ENCODE results near the gene CEP152. TPM values are rescaled to one million over a fixed set of nuclear protein-coding genes. Genes with fewer than 3 reads are reported as not detected.

CEP152 gene
- total RNA-seq, 1 experiment from 2014 or later = 27.1 TPM

DNA sequence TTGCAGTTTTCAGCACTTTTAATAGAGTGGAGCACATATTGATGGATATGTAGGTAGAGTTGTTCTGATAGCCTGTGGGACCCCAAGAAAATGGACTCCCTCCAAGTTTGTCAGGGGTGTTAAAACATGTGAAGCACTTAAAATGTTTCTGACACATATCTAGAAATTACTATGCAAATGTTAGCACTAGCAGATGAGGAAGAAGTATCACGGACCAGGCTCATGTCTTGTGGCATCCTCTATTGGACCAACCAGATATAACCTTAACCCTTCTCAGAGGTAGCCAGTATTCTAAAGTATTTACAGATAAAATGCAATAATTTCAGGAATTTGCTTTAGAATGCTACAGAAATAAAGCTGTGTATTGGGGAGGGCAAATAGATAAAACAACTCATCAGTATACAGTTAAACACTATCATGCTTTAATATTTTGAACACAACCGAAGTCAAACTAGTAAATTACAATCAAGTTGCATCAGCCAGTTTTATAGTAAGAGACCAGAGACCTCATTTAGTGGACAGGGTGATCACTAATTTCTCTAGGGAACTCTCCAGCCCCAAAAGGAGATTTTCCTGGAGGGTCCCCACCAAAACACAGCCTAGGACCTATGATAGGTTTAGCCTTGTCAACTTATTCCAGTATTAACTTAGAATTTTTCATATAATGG lies 108.2 kb downstream of the CEP152 start:
- Mint-ChIP-seq H3K4me1 (ENCODE audit: low read depth, unreplicated experiment) (no peaks in the 10 kb centered on the region), H3K36me3 (ENCODE audit: insufficient read depth, unreplicated experiment) (no peaks in the 10 kb centered on the region), H3K27me3 (ENCODE audit: unreplicated experiment) (no peaks in the 10 kb centered on the region), H3K27ac (ENCODE audit: unreplicated experiment) (no peak overlapping the region), H3K4me3 (ENCODE audit: low read depth, unreplicated experiment) (no peak overlapping the region), H3K9me3 (ENCODE audit: low read depth, unreplicated experiment) (no peaks in the 10 kb centered on the region)
- intact Hi-C loops (cut with micrococcal nuclease; ENCODE audit: unreplicated experiment) = no loop called here
- no peak for DNase-seq
- TF ChIP-seq, protein P1, sequence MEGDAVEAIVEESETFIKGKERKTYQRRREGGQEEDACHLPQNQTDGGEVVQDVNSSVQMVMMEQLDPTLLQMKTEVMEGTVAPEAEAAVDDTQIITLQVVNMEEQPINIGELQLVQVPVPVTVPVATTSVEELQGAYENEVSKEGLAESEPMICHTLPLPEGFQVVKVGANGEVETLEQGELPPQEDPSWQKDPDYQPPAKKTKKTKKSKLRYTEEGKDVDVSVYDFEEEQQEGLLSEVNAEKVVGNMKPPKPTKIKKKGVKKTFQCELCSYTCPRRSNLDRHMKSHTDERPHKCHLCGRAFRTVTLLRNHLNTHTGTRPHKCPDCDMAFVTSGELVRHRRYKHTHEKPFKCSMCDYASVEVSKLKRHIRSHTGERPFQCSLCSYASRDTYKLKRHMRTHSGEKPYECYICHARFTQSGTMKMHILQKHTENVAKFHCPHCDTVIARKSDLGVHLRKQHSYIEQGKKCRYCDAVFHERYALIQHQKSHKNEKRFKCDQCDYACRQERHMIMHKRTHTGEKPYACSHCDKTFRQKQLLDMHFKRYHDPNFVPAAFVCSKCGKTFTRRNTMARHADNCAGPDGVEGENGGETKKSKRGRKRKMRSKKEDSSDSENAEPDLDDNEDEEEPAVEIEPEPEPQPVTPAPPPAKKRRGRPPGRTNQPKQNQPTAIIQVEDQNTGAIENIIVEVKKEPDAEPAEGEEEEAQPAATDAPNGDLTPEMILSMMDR (IDR thresholded peaks at IDR 0.05; ENCODE audit: unreplicated experiment) = no peak
- no TSS peak for BruUV-seq (replicated peaks)
- CTCF ChIA-PET = no interaction called here

GRCh38 chr15:48696627-48697312 lies 114.1 kb downstream of the CEP152 start:
- Mint-ChIP-seq H3K4me3 (ENCODE audit: low read depth, unreplicated experiment) (no peak overlapping the region), H3K4me1 (ENCODE audit: low read depth, unreplicated experiment) (no peaks in the 10 kb centered on the region), H3K27ac (ENCODE audit: unreplicated experiment) (no peak overlapping the region), H3K27me3 (ENCODE audit: unreplicated experiment) (no peaks in the 10 kb centered on the region), H3K9me3 (ENCODE audit: low read depth, unreplicated experiment) (no peaks in the 10 kb centered on the region), H3K36me3 (ENCODE audit: insufficient read depth, unreplicated experiment) (no peaks in the 10 kb centered on the region)
- no peak for DNase-seq
- BruUV-seq (replicated peaks) = no TSS peak
- TF ChIP-seq, protein P1 (IDR thresholded peaks at IDR 0.05; ENCODE audit: unreplicated experiment) = no peak
- intact Hi-C loops (cut with micrococcal nuclease; ENCODE audit: unreplicated experiment) = no loop called here
- CTCF ChIA-PET = no interaction called here

DNA sequence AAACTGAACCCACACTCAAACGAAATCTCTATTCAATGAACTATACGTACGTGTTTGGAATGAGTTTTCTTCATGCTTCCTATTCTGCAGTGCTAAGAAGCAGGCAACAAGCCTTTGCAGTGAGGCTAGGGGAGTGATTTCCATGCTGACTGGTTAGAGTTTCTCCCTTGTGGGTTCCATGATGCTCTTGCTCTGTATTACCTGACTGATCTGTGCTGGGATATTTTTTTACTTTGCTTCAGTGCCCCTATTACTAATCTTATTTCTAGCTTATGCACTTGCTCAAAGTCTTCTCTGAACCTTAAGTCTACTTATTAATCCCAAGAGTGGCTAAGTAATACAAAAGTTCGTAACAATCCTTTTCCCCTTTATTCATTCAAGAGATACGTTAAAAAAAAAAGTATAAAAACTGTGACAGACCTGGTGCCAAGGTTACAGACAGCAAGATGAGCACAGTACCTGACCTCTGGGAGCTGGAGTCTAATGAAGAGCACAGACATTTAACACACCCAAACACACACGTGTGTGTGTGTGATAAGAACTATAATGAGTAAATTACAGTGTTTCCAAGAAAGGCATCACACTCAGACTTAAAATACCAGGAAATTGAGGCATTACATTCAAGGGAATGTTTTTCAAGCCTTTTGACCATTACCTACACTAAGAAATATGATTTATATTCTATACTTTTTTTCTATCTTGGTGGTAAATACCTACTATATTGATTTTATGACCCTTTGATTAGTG lies 114.9 kb downstream of the CEP152 start:
- H3K27ac Mint-ChIP-seq (ENCODE audit: unreplicated experiment) = no peak overlapping the region
- CTCF ChIA-PET = no interaction called here
- no TSS peak for BruUV-seq (replicated peaks)
- no peaks in the 10 kb centered on the region for H3K27me3 Mint-ChIP-seq (ENCODE audit: unreplicated experiment)
- H3K9me3 Mint-ChIP-seq (ENCODE audit: low read depth, unreplicated experiment) = no peaks in the 10 kb centered on the region
- H3K36me3 Mint-ChIP-seq (ENCODE audit: insufficient read depth, unreplicated experiment) = no peaks in the 10 kb centered on the region
- H3K4me1 Mint-ChIP-seq (ENCODE audit: low read depth, unreplicated experiment) = no peaks in the 10 kb centered on the region
- DNase-seq = no peak
- intact Hi-C loops (cut with micrococcal nuclease; ENCODE audit: unreplicated experiment) = no loop called here
- no peak overlapping the region for H3K4me3 Mint-ChIP-seq (ENCODE audit: low read depth, unreplicated experiment)
- TF ChIP-seq, protein P1 (IDR thresholded peaks at IDR 0.05; ENCODE audit: unreplicated experiment) = no peak

- Mint-ChIP-seq H3K36me3 (ENCODE audit: insufficient read depth, unreplicated experiment) (no peaks in the 10 kb centered on the region), H3K4me1 (ENCODE audit: low read depth, unreplicated experiment) (no peaks in the 10 kb centered on the region), H3K4me3 (ENCODE audit: low read depth, unreplicated experiment) (no peak overlapping the region), H3K27ac (ENCODE audit: unreplicated experiment) (no peak overlapping the region), H3K27me3 (ENCODE audit: unreplicated experiment) (no peaks in the 10 kb centered on the region), H3K9me3 (ENCODE audit: low read depth, unreplicated experiment) (no peaks in the 10 kb centered on the region)
- intact Hi-C loops (cut with micrococcal nuclease; ENCODE audit: unreplicated experiment) = no loop called here
- DNase-seq = no peak
- no TSS peak for BruUV-seq (replicated peaks)
- TF ChIP-seq, protein P1 (IDR thresholded peaks at IDR 0.05; ENCODE audit: unreplicated experiment) = no peak
- CTCF ChIA-PET = no interaction called here
Measured at GRCh38 chr15:48695088-48695826, 115.6 kb downstream of the CEP152 start.
